Mesenchymal stem cell (in vitro differentiated cells and primary cell): Measurements from ENCODE around the gene TRMT112.

Experiments used
- DNase-seq: peaks from one replicate; pipeline ENCODE4 v3.0.0-alpha.2; 2013
- H2AFZ ChIP-seq: one replicate; pipeline ENCODE4 v1.6.1; 2013; ENCODE audit warnings: low read depth, mild to moderate bottlenecking, control low read depth, inconsistent platforms, low read length, moderate library complexity
- H2AK5ac ChIP-seq: 2 replicates; pipeline ENCODE4 v1.6.1; 2013; ENCODE audit warnings: low read length, moderate library complexity, mild to moderate bottlenecking, inconsistent platforms; ENCODE audit not compliant: severe bottlenecking
- H2BK120ac ChIP-seq: one replicate; pipeline ENCODE4 v1.6.1; 2013; ENCODE audit warnings: low read depth, mild to moderate bottlenecking, inconsistent platforms, low read length, moderate library complexity
- H2BK12ac ChIP-seq, 2 experiments: one replicate each; pipeline ENCODE4 v1.6.1; 2013; ENCODE audit warnings: inconsistent platforms in 2 of 2, low read length in 2 of 2, mild to moderate bottlenecking in 2 of 2, moderate library complexity in 2 of 2, control low read depth in 1 of 2
- H2BK15ac ChIP-seq: one replicate; pipeline ENCODE4 v1.6.1; 2013; ENCODE audit warnings: mild to moderate bottlenecking, low read depth, inconsistent platforms; ENCODE audit not compliant: poor library complexity, severe bottlenecking
- H2BK5ac ChIP-seq: 2 replicates; pipeline ENCODE4 v1.6.1; 2013; ENCODE audit warnings: low read depth, mild to moderate bottlenecking, low read length, control low read depth, inconsistent platforms; ENCODE audit not compliant: poor library complexity, severe bottlenecking
- H3K14ac ChIP-seq, 2 experiments: one replicate each; pipeline ENCODE4 v1.6.1; 2013; ENCODE audit warnings: inconsistent platforms in 2 of 2, low read length in 2 of 2, control low read depth in 1 of 2, mild to moderate bottlenecking in 1 of 2, moderate library complexity in 1 of 2
- H3K18ac ChIP-seq, 2 experiments: one replicate each; pipeline ENCODE4 v1.6.1; 2013; ENCODE audit warnings: inconsistent platforms in 2 of 2, low read length in 2 of 2, control low read depth in 1 of 2, low read depth in 1 of 2, mild to moderate bottlenecking in 1 of 2
- H3K23ac ChIP-seq, 2 experiments: one replicate each; pipeline ENCODE4 v1.6.1; 2013; ENCODE audit warnings: inconsistent platforms in 2 of 2, low read length in 2 of 2, mild to moderate bottlenecking in 2 of 2, moderate library complexity in 2 of 2, control low read depth in 1 of 2
- H3K27ac ChIP-seq: 2 replicates; pipeline ENCODE4 v1.5.1; 2013; ENCODE audit warnings: mild to moderate bottlenecking, moderate library complexity, low read length, control low read depth, inconsistent platforms; ENCODE audit not compliant: poor library complexity, severe bottlenecking
- H3K27me3 ChIP-seq, 2 experiments: 2 replicates each; pipeline versions ENCODE4 v1.6.1 to v1.7.0; 2013; ENCODE audit warnings: low read length in 2 of 2, mild to moderate bottlenecking in 2 of 2, moderate library complexity in 2 of 2, control low read depth in 1 of 2, inconsistent platforms in 1 of 2; ENCODE audit not compliant: control insufficient read depth in 1 of 2, insufficient read depth in 1 of 2
- H3K36me3 ChIP-seq, 2 experiments: 2 replicates each; pipeline versions ENCODE4 v1.6.1 to v1.7.0; 2013; ENCODE audit warnings: low read length in 2 of 2, control low read depth in 1 of 2, inconsistent platforms in 1 of 2, low read depth in 1 of 2, mild to moderate bottlenecking in 1 of 2; ENCODE audit not compliant: insufficient read depth in 2 of 2, control insufficient read depth in 1 of 2
- H3K4ac ChIP-seq, 2 experiments: one replicate each; pipeline ENCODE4 v1.6.1; 2013; ENCODE audit warnings: inconsistent platforms in 2 of 2, low read length in 2 of 2, mild to moderate bottlenecking in 2 of 2, moderate library complexity in 2 of 2, control low read depth in 1 of 2, low read depth in 1 of 2
- H3K4me1 ChIP-seq: 2 replicates; pipeline ENCODE4 v1.6.1; 2013; ENCODE audit warnings: low read depth, low read length, control low read depth; ENCODE audit not compliant: control insufficient read depth, insufficient read depth
- H3K4me2 ChIP-seq: 2 replicates; pipeline ENCODE4 v1.6.1; 2013; ENCODE audit warnings: low read length, mild to moderate bottlenecking, inconsistent platforms; ENCODE audit not compliant: poor library complexity, severe bottlenecking
- H3K4me3 ChIP-seq, 2 experiments: 2 replicates each; pipeline versions ENCODE4 v1.5.1 to v1.7.0; 2013; ENCODE audit warnings: low read length in 2 of 2, mild to moderate bottlenecking in 2 of 2, control low read depth in 1 of 2, low read depth in 1 of 2; ENCODE audit not compliant: insufficient read depth in 1 of 2
- H3K79me1 ChIP-seq: replicated peaks from 2 replicates; pipeline ENCODE4 v1.6.1; 2013; ENCODE audit warnings: mild to moderate bottlenecking, control low read depth, low read length, inconsistent platforms; ENCODE audit not compliant: poor library complexity, severe bottlenecking
- H3K9ac ChIP-seq: 2 replicates; pipeline ENCODE4 v1.7.0; 2013; ENCODE audit warnings: mild to moderate bottlenecking, low read length, moderate library complexity
- H3K9me3 ChIP-seq: 2 replicates; pipeline ENCODE4 v1.7.0; 2013; ENCODE audit warnings: mild to moderate bottlenecking, low read length; ENCODE audit not compliant: control insufficient read depth
- H4K8ac ChIP-seq: one replicate; pipeline ENCODE4 v1.6.1; 2013; ENCODE audit warnings: inconsistent platforms, mild to moderate bottlenecking, low read length, moderate library complexity
- H4K91ac ChIP-seq: one replicate; pipeline ENCODE4 v1.6.1; 2013; ENCODE audit warnings: mild to moderate bottlenecking, low read length, inconsistent platforms
- WGBS: methylation state at CpG from one replicate; pipeline ENCODE4 v1.1.7; 2013; ENCODE audit warnings: mixed read lengths; 5-methylcytosine and 5-hydroxymethylcytosine counted together

Gene TRMT112

GRCh38 chr11:64358907-64359711 is 41.8 kb upstream of the TRMT112 start, which contains the start of gene RPS6KA4:
RPS6KA4 (plus strand) TSS chr11:64359162; CDS start chr11:64359236, 74 bp downstream.
- peak within 1 kb of the TSS; percentile 33 for H3K27ac ChIP-seq
- H3K27me3 ChIP-seq = no peaks in the 10 kb centered on the region
- DNase-seq = peak; percentile 72
- H3K9me3 ChIP-seq = no peaks in the 10 kb centered on the region
- peak within 1 kb of the TSS; percentile 96 to 100 for H3K18ac ChIP-seq
- peak within 1 kb of the TSS; percentile 95 for H3K9ac ChIP-seq
- H2BK15ac ChIP-seq = peak within 1 kb of the TSS; percentile 97
- H3K4me1 ChIP-seq = peaks cover 48% of the 10 kb centered on the region
- WGBS = 1% methylated on average over 54 of the region's 70 CpGs
- peak within 1 kb of the TSS; percentile 97 to 98 for H3K4ac ChIP-seq
- peaks cover 37 to 40% of the 10 kb centered on the region in 2 experiments for H3K36me3 ChIP-seq
- H4K91ac ChIP-seq = peak within 1 kb of the TSS; percentile 99
- H3K4me3 ChIP-seq = peak within 1 kb of the TSS; percentile 84 to 99
- H3K14ac ChIP-seq = peak within 1 kb of the TSS in 1 of 2 experiments; percentile 98
- peak within 1 kb of the TSS; percentile 83 for H2BK120ac ChIP-seq
- peak within 1 kb of the TSS in 1 of 2 experiments; percentile 78 for H3K23ac ChIP-seq
- H4K8ac ChIP-seq = peak within 1 kb of the TSS; percentile 91
- peak within 1 kb of the TSS; percentile 85 for H3K4me2 ChIP-seq
- peak within 1 kb of the TSS; percentile 39 for H2BK5ac ChIP-seq
- H3K79me1 ChIP-seq = peaks cover 36% of the 10 kb centered on the region
- peak within 1 kb of the TSS; percentile 69 for H2AK5ac ChIP-seq
- H2AFZ ChIP-seq = peak within 1 kb of the TSS; percentile 56
- peak within 1 kb of the TSS; percentile 62 to 91 for H2BK12ac ChIP-seq

- peak overlapping the region; percentile 33 for H3K27ac ChIP-seq
- peak overlapping the region; percentile 50 for H2BK120ac ChIP-seq
- peak overlapping the region in 1 of 2 experiments; percentile 76 for H3K14ac ChIP-seq
- H2AK5ac ChIP-seq = peak overlapping the region; percentile 69
- DNase-seq = no peak
- H3K9me3 ChIP-seq = no peaks in the 10 kb centered on the region
- no peak overlapping the region for H3K23ac ChIP-seq
- H3K18ac ChIP-seq = peak overlapping the region; percentile 67 to 73
- peak overlapping the region; percentile 39 for H2BK5ac ChIP-seq
- H2AFZ ChIP-seq = no peak overlapping the region
- peak overlapping the region; percentile 87 for H4K8ac ChIP-seq
- H3K36me3 ChIP-seq = peaks cover 33 to 38% of the 10 kb centered on the region in 2 experiments
- 20% methylated on average over 7 of the region's 7 CpGs for WGBS
- peaks cover 48% of the 10 kb centered on the region for H3K4me1 ChIP-seq
- peak overlapping the region; percentile 97 for H2BK15ac ChIP-seq
- H3K4ac ChIP-seq = peak overlapping the region; percentile 54 to 94
- peaks cover 0 to 3% of the 10 kb centered on the region in 2 experiments for H3K27me3 ChIP-seq
- H3K4me2 ChIP-seq = peak overlapping the region; percentile 66
- peaks cover 35% of the 10 kb centered on the region for H3K79me1 ChIP-seq
- H2BK12ac ChIP-seq = peak overlapping the region; percentile 29 to 87
- H3K9ac ChIP-seq = peak overlapping the region; percentile 95
- H3K4me3 ChIP-seq = peak overlapping the region; percentile 5 to 99
- peak overlapping the region; percentile 93 for H4K91ac ChIP-seq
These were observed 41.2 kb upstream of the TRMT112 start for GRCh38 chr11:64358536-64358906.

GRCh38 chr11:64357904-64358535 is 40.7 kb upstream of the TRMT112 start:
- peak overlapping the region; percentile 95 for H3K9ac ChIP-seq
- H3K36me3 ChIP-seq = peaks cover 28 to 33% of the 10 kb centered on the region in 2 experiments
- no peak overlapping the region for H2AFZ ChIP-seq
- H3K27me3 ChIP-seq = peaks cover 0 to 4% of the 10 kb centered on the region in 2 experiments
- H3K4me1 ChIP-seq = peaks cover 50% of the 10 kb centered on the region
- peak overlapping the region; percentile 97 for H2BK15ac ChIP-seq
- peak overlapping the region in 1 of 2 experiments; percentile 78 for H3K23ac ChIP-seq
- peak overlapping the region; percentile 66 for H3K4me2 ChIP-seq
- peak overlapping the region in 1 of 2 experiments; percentile 99 for H3K4me3 ChIP-seq
- H2AK5ac ChIP-seq = peak overlapping the region; percentile 69
- H3K9me3 ChIP-seq = no peaks in the 10 kb centered on the region
- H3K79me1 ChIP-seq = peaks cover 35% of the 10 kb centered on the region
- peak overlapping the region; percentile 93 for H4K91ac ChIP-seq
- H2BK120ac ChIP-seq = peak overlapping the region; percentile 50
- peak overlapping the region; percentile 67 to 86 for H3K18ac ChIP-seq
- H2BK5ac ChIP-seq = no peak overlapping the region
- H3K14ac ChIP-seq = peak overlapping the region in 1 of 2 experiments; percentile 76
- H3K27ac ChIP-seq = peak overlapping the region; percentile 33
- peak overlapping the region; percentile 54 to 94 for H3K4ac ChIP-seq
- peak overlapping the region; percentile 29 to 87 for H2BK12ac ChIP-seq
- peak overlapping the region; percentile 87 for H4K8ac ChIP-seq
- 57% methylated on average over 13 of the region's 13 CpGs for WGBS
- DNase-seq = peak; percentile 18
